HG02571 (cell line): ENCODE measurements around the gene ZDHHC7.

Source experiments
- ATAC-seq: cut with Tn5 transposase; IDR thresholded peaks from one replicate; pipeline ENCODE4 v1.9.1; 2021; ENCODE audit warnings: mild to moderate bottlenecking, moderate library complexity; ENCODE audit not compliant: unreplicated experiment

Gene ZDHHC7

DNA sequence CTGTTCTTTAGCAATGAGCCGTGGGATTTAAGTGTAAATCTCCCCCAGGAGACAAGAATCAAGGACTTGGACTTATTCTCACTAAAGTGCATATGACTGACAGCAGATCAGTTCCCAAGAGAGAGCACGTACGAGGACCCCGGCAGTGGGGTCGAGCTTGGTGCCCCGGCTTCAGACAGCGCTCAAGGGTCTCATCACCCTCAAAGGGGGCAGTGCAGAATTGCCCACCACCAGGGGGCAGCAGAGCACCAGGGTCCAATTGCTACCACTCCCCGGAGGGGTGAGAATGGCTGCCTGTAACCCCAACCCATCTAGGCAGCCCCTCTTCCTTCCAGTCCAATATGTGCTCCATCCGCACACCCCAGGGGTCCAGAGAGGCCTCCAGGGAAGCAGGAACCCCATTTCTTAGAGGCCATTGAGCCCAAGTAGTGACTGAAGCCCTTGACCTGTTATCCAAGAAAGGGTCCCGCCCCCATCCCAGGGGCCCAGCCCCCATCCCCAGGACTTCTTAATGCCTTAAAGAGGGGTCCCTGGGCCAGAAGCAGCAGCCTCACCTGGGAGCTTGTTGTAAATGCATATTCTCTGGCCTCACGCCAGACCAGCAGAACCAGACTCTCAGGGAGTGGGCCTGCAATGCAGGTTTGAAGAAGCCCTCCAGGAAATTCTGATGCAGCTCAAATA, 86.1 kb downstream of the ZDHHC7 start:
- ATAC-seq: no peak

DNA sequence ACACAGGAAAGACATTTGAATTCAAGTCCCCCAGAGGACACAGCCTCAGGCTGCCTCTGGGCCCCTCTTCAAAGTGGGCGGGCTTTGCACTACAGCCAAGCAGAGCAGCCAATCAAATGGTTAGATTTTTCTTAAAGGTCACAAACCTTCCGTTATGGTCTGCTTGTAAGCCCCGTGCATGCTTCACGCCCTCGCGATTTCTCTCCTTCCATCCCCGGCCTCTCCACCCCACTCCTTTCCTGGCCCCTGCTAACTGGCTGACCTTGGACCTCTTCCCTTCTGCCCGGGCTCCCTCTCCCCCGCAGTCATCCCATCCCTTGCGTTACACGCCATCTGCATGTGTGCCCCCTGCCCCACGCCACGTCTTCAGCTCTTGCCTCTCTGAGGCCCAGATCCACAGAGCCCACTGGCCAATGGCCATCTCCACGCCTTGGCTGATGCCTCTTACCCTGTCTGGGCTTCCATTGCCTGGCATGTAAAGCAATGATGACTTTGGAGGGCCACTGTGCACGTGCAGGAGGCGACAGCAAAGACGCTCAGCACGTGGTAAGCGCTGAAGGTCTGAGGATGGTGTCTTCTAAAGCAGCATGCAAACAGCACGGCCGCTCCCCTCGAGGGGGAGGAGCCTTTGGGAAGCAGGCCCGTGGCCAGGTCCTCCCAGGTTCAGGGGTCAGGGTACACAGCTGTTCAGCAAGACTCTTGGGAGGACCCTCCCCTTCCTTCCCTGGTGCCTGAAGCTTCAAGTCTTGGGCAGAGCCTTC, 86.8 kb downstream of the ZDHHC7 start:
- no peak for ATAC-seq
